ENCODE data around the gene ZBTB2. TPM values are rescaled to one million over a fixed set of nuclear protein-coding genes. Genes with fewer than 3 reads are reported as not detected.

The ZBTB2 gene
- total and polyA plus RNA-seq, 10 of the 15 experiments (the other 5 are each of a cell fraction or from before 2014, with no cell fraction given) = 4.2 to 21.9 (median 15.0) TPM

DNA sequence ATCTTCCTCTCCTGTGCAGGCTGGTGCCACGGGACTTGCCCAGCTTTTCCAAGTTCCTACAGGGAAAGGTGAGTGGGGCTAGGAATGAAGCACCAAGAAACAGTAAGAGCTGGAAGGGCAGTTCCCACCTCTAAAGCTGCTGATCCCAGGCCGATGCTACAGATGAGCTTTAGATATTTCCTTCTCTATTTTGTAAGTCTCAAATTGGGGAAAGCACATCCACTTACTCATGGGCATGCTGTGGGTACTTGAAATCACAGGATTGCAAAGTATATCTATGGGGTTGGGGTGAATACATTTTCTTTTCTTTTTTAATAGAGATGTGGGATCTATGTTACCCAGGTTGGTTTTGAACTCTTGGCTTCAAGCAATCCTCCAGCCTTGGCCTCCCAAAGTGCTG lies 3.1 kb downstream of the ZBTB2 start:
- no peak for DNase-seq (ENCODE audit: low read depth, low spot score)
- TF ChIP-seq WRNIP1 (IDR thresholded peaks at IDR 0.05; ENCODE audit: borderline replicate concordance, low read depth, low read length) (no peak), ATF2 (IDR thresholded peaks at IDR 0.05; ENCODE audit: low read length) (no peak), SIX5 (IDR thresholded peaks at IDR 0.05; ENCODE audit: low read depth, low read length, severe bottlenecking) (no peak)
- H3K79me2 ChIP-seq (ENCODE audit: control insufficient read depth, insufficient read depth, low read length) = peaks cover 84% of the 10 kb centered on the region
- POLR2A ChIA-PET = interaction anchor here (0.6 kb wide), 1 partner anchor 9 kb away, joined by 3 read pairs; no protein-coding TSS in a partner anchor
- CTCF ChIA-PET = interaction anchor here (1.1 kb wide), 2 partner anchors 9 to 17 kb away, joined by 3 read pairs; no protein-coding TSS in a partner anchor
- H3K9me3 ChIP-seq (replicated peaks; ENCODE audit: control insufficient read depth, insufficient read depth, low read length) = no peaks in the 10 kb centered on the region
- no peak for FAIRE-seq
- no TSS peak for BruUV-seq (replicated peaks)
- H3K27ac ChIP-seq (ENCODE audit: control insufficient read depth, insufficient read depth) = 0 out of 2 replicates have a peak overlapping the region, but pooled peaks have one; percentile 31
- peaks cover 0 to 4% of the 10 kb centered on the region in 2 experiments; a peak in 2 of 4 replicates for H3K36me3 ChIP-seq (ENCODE audit: control insufficient read depth in 2 of 2, insufficient read depth in 2 of 2, low read length in 1 of 2)
- in situ Hi-C loops (cut with MboI) (no loop called here), intact Hi-C loops (cut with micrococcal nuclease; ENCODE audit: unreplicated experiment) (no loop called here)
- SMC1A ChIA-PET (ENCODE audit: uncharacterized antibody, unreplicated experiment) = interaction anchor here (0.7 to 1.0 kb wide), 2 partner anchors 9 kb away, joined by 3 to 4 read pairs; no protein-coding TSS in a partner anchor
- 0 out of 2 replicates have a peak overlapping the region, but pooled peaks have one; percentile 4 for H3K4me3 ChIP-seq
- no peak overlapping the region for H2AFZ ChIP-seq (ENCODE audit: control insufficient read depth, low read depth, low read length)
- ATAC-seq = no peak
- WGBS (ENCODE audit: insufficient coverage, insufficient replicate concordance, low lambda C conversion rate, missing lambda C conversion rate) = 100% methylated on average over 2 of the region's 2 CpGs
- peaks cover 25% of the 10 kb centered on the region for H3K4me1 ChIP-seq (ENCODE audit: control insufficient read depth, insufficient read depth, low read length)
- no peaks in the 10 kb centered on the region for H3K27me3 ChIP-seq (replicated peaks in 1 of 2; ENCODE audit: control insufficient read depth in 2 of 2, insufficient read depth in 2 of 2, low read length in 1 of 2)
- peak overlapping the region; percentile 86 for H3K4me2 ChIP-seq (ENCODE audit: control insufficient read depth, insufficient read depth)
- RAD21 ChIA-PET (ENCODE audit: unreplicated experiment) = no interaction called here
- no peaks in the 10 kb centered on the region for H4K20me1 ChIP-seq (ENCODE audit: control insufficient read depth, insufficient read depth)
- H3K9ac ChIP-seq (ENCODE audit: control insufficient read depth, insufficient read depth, low read length) = no peak overlapping the region

- Histone ChIP-seq H3K27me3 (replicated peaks in 1 of 2; ENCODE audit: control insufficient read depth in 2 of 2, insufficient read depth in 2 of 2, low read length in 1 of 2) (no peaks in the 10 kb centered on the region), H3K9me3 (replicated peaks; ENCODE audit: control insufficient read depth, insufficient read depth, low read length) (no peaks in the 10 kb centered on the region), H3K36me3 (ENCODE audit: control insufficient read depth in 2 of 2, insufficient read depth in 2 of 2, low read length in 1 of 2) (peaks cover 0 to 4% of the 10 kb centered on the region in 2 experiments; a peak in 2 of 4 replicates), H3K27ac (ENCODE audit: control insufficient read depth, insufficient read depth) (no peak overlapping the region), H3K4me3 (no peak overlapping the region), H3K4me1 (ENCODE audit: control insufficient read depth, insufficient read depth, low read length) (peaks cover 22% of the 10 kb centered on the region), H2AFZ (ENCODE audit: control insufficient read depth, low read depth, low read length) (no peak overlapping the region), H4K20me1 (ENCODE audit: control insufficient read depth, insufficient read depth) (no peaks in the 10 kb centered on the region), H3K79me2 (ENCODE audit: control insufficient read depth, insufficient read depth, low read length) (peaks cover 79% of the 10 kb centered on the region), H3K9ac (ENCODE audit: control insufficient read depth, insufficient read depth, low read length) (no peak overlapping the region), H3K4me2 (ENCODE audit: control insufficient read depth, insufficient read depth) (no peak overlapping the region)
- 98% methylated on average over 11 of the region's 11 CpGs for WGBS (ENCODE audit: insufficient coverage, insufficient replicate concordance, low lambda C conversion rate, missing lambda C conversion rate)
- ChIA-PET CTCF (interaction anchor here (1.1 kb wide), 1 partner anchor 18 kb away, joined by 3 read pairs; no protein-coding TSS in a partner anchor), RAD21 (ENCODE audit: unreplicated experiment) (no interaction called here), SMC1A (ENCODE audit: uncharacterized antibody, unreplicated experiment) (interaction anchor here (1.0 kb wide), 1 partner anchor 10 kb away, joined by 3 read pairs; no protein-coding TSS in a partner anchor), POLR2A (no interaction called here)
- FAIRE-seq (no peak), DNase-seq (ENCODE audit: low read depth, low spot score) (no peak), ATAC-seq (no peak)
- no TSS peak for BruUV-seq (replicated peaks)
- intact Hi-C loops (cut with micrococcal nuclease; ENCODE audit: unreplicated experiment) = no loop called here
- in situ Hi-C loops (cut with MboI) = no loop called here
- TF ChIP-seq EP300 (IDR thresholded peaks at IDR 0.05; ENCODE audit: borderline replicate concordance in 1 of 2, control insufficient read depth in 1 of 2, low read depth in 2 of 2, low read length in 2 of 2) = no peak
- TF ChIP-seq TCF12 (IDR thresholded peaks at IDR 0.05; ENCODE audit: low read depth, low read length) = no peak
- TF ChIP-seq SKIL (IDR thresholded peaks at IDR 0.05; ENCODE audit: low read depth, poor library complexity, severe bottlenecking) = no peak
- no peak for TF ChIP-seq STAT3 (IDR thresholded peaks at IDR 0.05; ENCODE audit: low read depth, low read length)
Observed at GRCh38 chr6:151387175-151387970, 4.0 kb downstream of the ZBTB2 start.
